Right atrium auricular region (tissue), 2 donors: ENCODE data around the gene MBD4. TPM values are rescaled to one million over a fixed set of nuclear protein-coding genes. Genes with fewer than 3 reads are reported as not detected.

Experiments
- DNase-seq: peaks from one replicate; pipeline ENCODE4 v3.0.0-alpha.2; 2019; ENCODE audit warnings: low spot score
- H3K27ac ChIP-seq, 2 donors: fragments of 200-600 bp; sonication (generic); 1 replicate in 1 of 2; 2 replicates in 1 of 2; pipeline ENCODE4 v1.5.1; 2016 to 2019
- H3K27me3 ChIP-seq, 2 donors: fragments of 200-600 bp; sonication (generic); one replicate each; pipeline versions ENCODE4 v1.5.1 to v1.6.0; 2017 to 2019
- H3K36me3 ChIP-seq: fragments of 200-600 bp; sonication (generic); one replicate; pipeline ENCODE4 v1.5.1; 2016
- H3K4me1 ChIP-seq, 2 donors: fragments of 200-600 bp; sonication (generic); one replicate each; pipeline versions ENCODE4 v1.5.1 to v1.6.0; 2017 to 2019
- H3K4me3 ChIP-seq, 2 donors: fragments of 200-600 bp; sonication (generic); 1 replicate in 1 of 2; 2 replicates in 1 of 2; pipeline ENCODE4 v1.5.1; 2017 to 2019; ENCODE audit warnings: mild to moderate bottlenecking in 1 of 2, moderate library complexity in 1 of 2
- H3K9me3 ChIP-seq, 2 donors: fragments of 200-600 bp; sonication (generic); one replicate each; pipeline ENCODE4 v1.5.1; 2019
- total RNA-seq, 2 donors: library from RNA; depleted of rRNA; stranded (reverse); fragments of >200 nt; gene quantifications; one replicate each; pipeline ENCODE4 v1.1.0, GENCODE V29; 2016
- TF ChIP-seq, protein P1 (sequence below), 2 donors: fragments of 200-600 bp; sonication (generic); IDR thresholded peaks; one replicate each; pipeline ENCODE4 v1.5.1; 2019; ENCODE audit warnings: antibody characterized with exemption in 2 of 2

The MBD4 gene
- total RNA-seq, 2 donors from 2014 or later = 17.8 to 26.4 TPM

- Histone ChIP-seq H3K4me3 (no peak overlapping the region), H3K27ac (peak overlapping the region; percentile 81 to 88), H3K36me3 (no peaks in the 10 kb centered on the region), H3K27me3 (no peaks in the 10 kb centered on the region), H3K9me3 (no peaks in the 10 kb centered on the region), H3K4me1 (peaks cover 0 to 17% of the 10 kb centered on the region in 2 donors)
- DNase-seq = no peak
- TF ChIP-seq, protein P1, sequence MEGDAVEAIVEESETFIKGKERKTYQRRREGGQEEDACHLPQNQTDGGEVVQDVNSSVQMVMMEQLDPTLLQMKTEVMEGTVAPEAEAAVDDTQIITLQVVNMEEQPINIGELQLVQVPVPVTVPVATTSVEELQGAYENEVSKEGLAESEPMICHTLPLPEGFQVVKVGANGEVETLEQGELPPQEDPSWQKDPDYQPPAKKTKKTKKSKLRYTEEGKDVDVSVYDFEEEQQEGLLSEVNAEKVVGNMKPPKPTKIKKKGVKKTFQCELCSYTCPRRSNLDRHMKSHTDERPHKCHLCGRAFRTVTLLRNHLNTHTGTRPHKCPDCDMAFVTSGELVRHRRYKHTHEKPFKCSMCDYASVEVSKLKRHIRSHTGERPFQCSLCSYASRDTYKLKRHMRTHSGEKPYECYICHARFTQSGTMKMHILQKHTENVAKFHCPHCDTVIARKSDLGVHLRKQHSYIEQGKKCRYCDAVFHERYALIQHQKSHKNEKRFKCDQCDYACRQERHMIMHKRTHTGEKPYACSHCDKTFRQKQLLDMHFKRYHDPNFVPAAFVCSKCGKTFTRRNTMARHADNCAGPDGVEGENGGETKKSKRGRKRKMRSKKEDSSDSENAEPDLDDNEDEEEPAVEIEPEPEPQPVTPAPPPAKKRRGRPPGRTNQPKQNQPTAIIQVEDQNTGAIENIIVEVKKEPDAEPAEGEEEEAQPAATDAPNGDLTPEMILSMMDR (IDR thresholded peaks at IDR 0.05) = no peak
These were observed 21.9 kb upstream of the MBD4 start for GRCh38 chr3:129461461-129462146.

- peaks cover 4% of the 10 kb centered on the region for H3K36me3 ChIP-seq
- no peak for DNase-seq
- H3K27me3 ChIP-seq = no peaks in the 10 kb centered on the region
- peak overlapping the region; percentile 81 to 88 for H3K27ac ChIP-seq
- H3K4me1 ChIP-seq = peaks cover 0 to 17% of the 10 kb centered on the region in 2 donors
- no peak overlapping the region for H3K4me3 ChIP-seq
- TF ChIP-seq, protein P1 (IDR thresholded peaks at IDR 0.05) = no peak
- no peaks in the 10 kb centered on the region for H3K9me3 ChIP-seq
These were observed 21.3 kb upstream of the MBD4 start for GRCh38 chr3:129461022-129461421.

DNA sequence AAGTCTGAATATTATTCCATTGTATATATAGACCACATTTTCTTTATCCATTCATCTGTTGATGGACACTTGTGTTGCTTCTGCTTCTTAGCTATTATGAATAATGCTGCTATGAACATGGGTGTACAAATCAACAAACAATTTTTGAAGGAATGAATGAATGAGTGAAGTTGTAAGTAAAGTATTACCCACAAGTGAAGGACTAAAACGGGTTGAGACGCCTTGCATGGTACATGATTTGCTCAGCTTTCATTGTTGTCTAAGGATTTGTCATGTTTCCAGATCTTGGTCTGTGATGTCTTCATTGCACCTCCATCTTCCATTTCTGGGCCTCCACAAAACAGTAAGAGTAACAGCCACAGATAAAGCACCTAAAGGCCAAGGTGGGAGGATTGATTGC is 20.8 kb upstream of the MBD4 start:
- peaks cover 0 to 17% of the 10 kb centered on the region in 2 donors for H3K4me1 ChIP-seq
- DNase-seq = no peak
- no peaks in the 10 kb centered on the region for H3K27me3 ChIP-seq
- TF ChIP-seq, protein P1 (IDR thresholded peaks at IDR 0.05) = no peak
- peaks cover 9% of the 10 kb centered on the region for H3K36me3 ChIP-seq
- H3K4me3 ChIP-seq = no peak overlapping the region
- H3K27ac ChIP-seq = peak overlapping the region; percentile 81 to 88
- no peaks in the 10 kb centered on the region for H3K9me3 ChIP-seq

GRCh38 chr3:129460155-129460554 is 20.4 kb upstream of the MBD4 start:
- Histone ChIP-seq H3K36me3 (peaks cover 13% of the 10 kb centered on the region), H3K4me3 (no peak overlapping the region), H3K4me1 (peaks cover 0 to 17% of the 10 kb centered on the region in 2 donors), H3K27ac (peak overlapping the region; percentile 81 to 88), H3K27me3 (no peaks in the 10 kb centered on the region), H3K9me3 (no peaks in the 10 kb centered on the region)
- TF ChIP-seq, protein P1 (IDR thresholded peaks at IDR 0.05) = no peak
- no peak for DNase-seq

GRCh38 chr3:129453732-129454131 is 14.0 kb upstream of the MBD4 start:
- Histone ChIP-seq H3K4me3 (no peak overlapping the region), H3K9me3 (no peaks in the 10 kb centered on the region), H3K36me3 (peaks cover 40% of the 10 kb centered on the region), H3K4me1 (peaks cover 0 to 22% of the 10 kb centered on the region in 2 donors), H3K27me3 (no peaks in the 10 kb centered on the region), H3K27ac (peak overlapping the region in 1 of 2 donors; percentile 51)
- DNase-seq = no peak
- TF ChIP-seq, protein P1 (IDR thresholded peaks at IDR 0.05) = no peak
